ENCODE data around the gene PIGV. TPM values are rescaled to one million over a fixed set of nuclear protein-coding genes. Genes with fewer than 3 reads are reported as not detected.

PIGV gene
- total and polyA plus RNA-seq, 2 experiments from 2014 or later = 20.4 to 28.9 TPM

DNA sequence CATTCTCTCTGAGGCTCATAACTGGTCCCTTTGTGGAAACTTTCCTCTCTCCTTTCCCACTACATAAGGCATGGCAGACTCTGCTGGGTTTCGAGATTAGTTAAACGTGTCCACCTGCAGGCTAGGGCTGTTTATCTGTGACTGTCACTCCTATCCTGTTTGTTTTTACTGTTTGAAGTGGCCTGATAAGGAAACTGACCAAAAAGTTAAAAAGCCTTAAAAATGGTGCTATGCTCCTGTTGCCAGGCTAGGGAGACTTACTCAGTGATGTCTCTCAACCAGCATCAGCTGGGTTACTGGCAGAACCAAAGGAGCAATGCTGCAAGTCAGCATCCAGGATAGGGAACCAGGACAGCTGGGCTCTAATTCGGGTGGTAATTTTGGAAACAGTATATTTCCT lies 3.9 kb downstream of the PIGV start:
- no peak for DNase-seq
- Histone ChIP-seq H3K4me1 (ENCODE audit: insufficient read depth) (peaks cover 13% of the 10 kb centered on the region), H3K9ac (no peak overlapping the region), H3K79me2 (ENCODE audit: insufficient read depth) (peaks cover 9% of the 10 kb centered on the region; the same call in 1 of the 2 replicates), H3F3A (ENCODE audit: insufficient read depth) (peaks cover 17% of the 10 kb centered on the region), H3K9me2 (ENCODE audit: insufficient read depth) (no peaks in the 10 kb centered on the region), H3K36me3 (ENCODE audit: low read depth) (peaks cover 7% of the 10 kb centered on the region; the same call in 1 of the 2 replicates), H3K27ac (no peak overlapping the region), H3K4me3 (no peak overlapping the region), H3K4me2 (ENCODE audit: unreplicated experiment) (no peak overlapping the region), H3K27me3 (replicated peaks; ENCODE audit: insufficient read depth) (no peaks in the 10 kb centered on the region), H2AFZ (no peak overlapping the region), H3K9me3 (ENCODE audit: low read depth) (no peaks in the 10 kb centered on the region), H4K20me1 (ENCODE audit: insufficient read depth) (no peaks in the 10 kb centered on the region)
- 78 to 84% methylated on average over 3 of the region's 3 CpGs for WGBS, 2 experiments (ENCODE audit: low coverage in 1 of 2, low lambda C conversion rate in 2 of 2, missing lambda C conversion rate in 2 of 2)
- in situ Hi-C loops (cut with MboI) = loop anchor here (5.0 kb wide), 1 partner anchor 184 kb away; no protein-coding TSS in a partner anchor
- no peak for TF ChIP-seq EZH2 (IDR thresholded peaks at IDR 0.05; ENCODE audit: insufficient read depth, poor library complexity, severe bottlenecking)

DNA sequence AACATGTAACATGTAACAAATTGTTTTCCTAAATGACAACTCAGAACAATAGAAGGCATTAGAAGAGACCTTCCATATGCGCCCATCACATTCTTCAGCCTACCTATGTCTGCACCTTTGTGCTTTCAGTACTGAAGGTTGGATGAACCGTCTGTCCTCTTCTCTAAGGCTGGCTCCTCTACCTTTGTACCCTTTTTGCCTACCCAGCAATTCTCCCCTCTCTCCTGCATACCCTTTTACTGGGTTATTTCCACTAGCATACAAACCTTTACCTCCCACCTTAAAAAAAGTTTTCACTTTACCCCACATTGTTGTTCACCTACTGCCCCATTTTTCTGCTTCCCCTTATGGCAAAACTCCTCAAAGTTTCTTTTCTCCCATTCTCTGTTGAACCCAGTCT lies 5.2 kb downstream of the PIGV start:
- TF ChIP-seq EZH2 (IDR thresholded peaks at IDR 0.05; ENCODE audit: insufficient read depth, poor library complexity, severe bottlenecking) (no peak), EZH2phosphoT487 (IDR thresholded peaks at IDR 0.05; ENCODE audit: insufficient read depth, low read depth) (no peak)
- Histone ChIP-seq H3K4me3 (no peak overlapping the region), H3K9ac (no peak overlapping the region), H3K36me3 (ENCODE audit: low read depth) (peaks cover 7% of the 10 kb centered on the region; the same call in 1 of the 2 replicates), H3K27me3 (replicated peaks; ENCODE audit: insufficient read depth) (no peaks in the 10 kb centered on the region), H3K9me3 (ENCODE audit: low read depth) (no peaks in the 10 kb centered on the region), H2AFZ (no peak overlapping the region), H3K4me1 (ENCODE audit: insufficient read depth) (peaks cover 5% of the 10 kb centered on the region; the same call in 1 of the 2 replicates), H3K9me2 (ENCODE audit: insufficient read depth) (no peaks in the 10 kb centered on the region), H3K27ac (no peak overlapping the region), H3F3A (ENCODE audit: insufficient read depth) (peaks cover 7% of the 10 kb centered on the region), H4K20me1 (ENCODE audit: insufficient read depth) (no peaks in the 10 kb centered on the region), H3K4me2 (ENCODE audit: unreplicated experiment) (no peak overlapping the region), H3K79me2 (ENCODE audit: insufficient read depth) (peaks cover 9% of the 10 kb centered on the region; the same call in 1 of the 2 replicates)
- in situ Hi-C loops (cut with MboI) = loop anchor here (5.0 kb wide), 1 partner anchor 186 kb away; no protein-coding TSS in a partner anchor
- WGBS, 2 experiments (ENCODE audit: low coverage in 1 of 2, low lambda C conversion rate in 2 of 2, missing lambda C conversion rate in 2 of 2) = 87 to 89% methylated on average over 2 of the region's 2 CpGs
- DNase-seq = no peak

DNA sequence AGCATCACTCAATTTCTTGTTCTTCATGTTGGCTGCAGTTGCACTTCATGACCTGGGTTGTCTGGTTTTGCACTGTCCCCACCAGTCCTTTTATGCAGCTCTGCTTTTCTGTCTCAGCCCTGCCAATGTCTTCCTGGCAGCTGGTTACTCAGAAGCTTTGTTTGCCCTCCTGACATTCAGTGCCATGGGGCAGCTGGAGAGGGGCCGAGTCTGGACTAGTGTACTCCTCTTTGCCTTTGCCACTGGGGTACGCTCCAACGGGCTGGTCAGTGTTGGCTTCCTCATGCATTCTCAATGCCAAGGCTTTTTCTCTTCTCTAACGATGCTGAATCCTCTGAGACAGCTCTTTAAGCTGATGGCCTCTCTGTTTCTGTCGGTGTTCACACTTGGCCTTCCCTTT lies 6.6 kb downstream of the PIGV start:
- no peak overlapping the region for H3K4me2 ChIP-seq (ENCODE audit: unreplicated experiment)
- no peak overlapping the region for H3K4me3 ChIP-seq
- 81 to 88% methylated on average over 5 of the region's 5 CpGs for WGBS, 2 experiments (ENCODE audit: low coverage in 1 of 2, low lambda C conversion rate in 2 of 2, missing lambda C conversion rate in 2 of 2)
- H3K36me3 ChIP-seq (ENCODE audit: low read depth) = peaks cover 7% of the 10 kb centered on the region; the same call in 1 of the 2 replicates
- DNase-seq = no peak
- no peaks in the 10 kb centered on the region for H3K27me3 ChIP-seq (replicated peaks; ENCODE audit: insufficient read depth)
- peaks cover 9% of the 10 kb centered on the region; the same call in 1 of the 2 replicates for H3K79me2 ChIP-seq (ENCODE audit: insufficient read depth)
- in situ Hi-C loops (cut with MboI) = loop anchor here (5.0 kb wide), 1 partner anchor 187 kb away; no protein-coding TSS in a partner anchor
- no peak overlapping the region for H3K27ac ChIP-seq
- no peaks in the 10 kb centered on the region for H4K20me1 ChIP-seq (ENCODE audit: insufficient read depth)
- H3K4me1 ChIP-seq (ENCODE audit: insufficient read depth) = peaks cover 8% of the 10 kb centered on the region
- H3F3A ChIP-seq (ENCODE audit: insufficient read depth) = peaks cover 7% of the 10 kb centered on the region
- H3K9me3 ChIP-seq (ENCODE audit: low read depth) = no peaks in the 10 kb centered on the region
- no peak overlapping the region for H2AFZ ChIP-seq
- H3K9ac ChIP-seq = no peak overlapping the region
- H3K9me2 ChIP-seq (ENCODE audit: insufficient read depth) = no peaks in the 10 kb centered on the region
- TF ChIP-seq EZH2 (IDR thresholded peaks at IDR 0.05; ENCODE audit: insufficient read depth, poor library complexity, severe bottlenecking) (no peak), EZH2phosphoT487 (IDR thresholded peaks at IDR 0.05; ENCODE audit: insufficient read depth, low read depth) (no peak)

DNA sequence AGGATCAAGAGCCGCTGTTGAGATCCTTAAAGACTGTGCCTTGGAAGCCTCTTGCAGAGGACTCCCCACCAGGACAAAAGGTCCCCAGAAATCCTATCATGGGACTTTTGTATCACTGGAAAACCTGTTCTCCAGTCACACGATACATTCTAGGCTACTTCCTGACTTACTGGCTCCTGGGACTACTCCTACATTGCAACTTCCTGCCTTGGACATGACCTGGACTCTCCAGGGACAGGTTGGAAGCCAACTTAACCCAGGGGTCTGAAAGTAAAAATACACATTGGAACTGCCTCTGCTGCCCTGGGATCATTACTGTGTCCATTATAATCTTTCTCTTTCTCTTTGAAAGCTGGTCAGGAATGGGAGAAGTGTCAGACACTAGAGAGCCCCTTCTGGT lies 9.9 kb downstream of the PIGV start:
- in situ Hi-C loops (cut with MboI) = no loop called here
- H4K20me1 ChIP-seq (ENCODE audit: insufficient read depth) = no peaks in the 10 kb centered on the region
- H3K4me3 ChIP-seq = no peak overlapping the region
- H2AFZ ChIP-seq = no peak overlapping the region
- H3K4me1 ChIP-seq (ENCODE audit: insufficient read depth) = peaks cover 20% of the 10 kb centered on the region
- H3K4me2 ChIP-seq (ENCODE audit: unreplicated experiment) = no peak overlapping the region
- H3F3A ChIP-seq (ENCODE audit: insufficient read depth) = peaks cover 17% of the 10 kb centered on the region
- H3K36me3 ChIP-seq (ENCODE audit: low read depth) = peaks cover 7% of the 10 kb centered on the region; the same call in 1 of the 2 replicates
- no peaks in the 10 kb centered on the region for H3K27me3 ChIP-seq (replicated peaks; ENCODE audit: insufficient read depth)
- no peak overlapping the region for H3K9ac ChIP-seq
- 95 to 97% methylated on average over 2 of the region's 2 CpGs for WGBS, 2 experiments (ENCODE audit: low coverage in 1 of 2, low lambda C conversion rate in 2 of 2, missing lambda C conversion rate in 2 of 2)
- no peak for DNase-seq
- TF ChIP-seq EZH2phosphoT487 (IDR thresholded peaks at IDR 0.05; ENCODE audit: insufficient read depth, low read depth) (no peak), EZH2 (IDR thresholded peaks at IDR 0.05; ENCODE audit: insufficient read depth, poor library complexity, severe bottlenecking) (no peak)
- no peaks in the 10 kb centered on the region for H3K9me2 ChIP-seq (ENCODE audit: insufficient read depth)
- H3K79me2 ChIP-seq (ENCODE audit: insufficient read depth) = no peaks in the 10 kb centered on the region
- H3K9me3 ChIP-seq (ENCODE audit: low read depth) = no peaks in the 10 kb centered on the region
- no peak overlapping the region for H3K27ac ChIP-seq
